ENCODE results near the gene CDC42SE1.

DNA sequence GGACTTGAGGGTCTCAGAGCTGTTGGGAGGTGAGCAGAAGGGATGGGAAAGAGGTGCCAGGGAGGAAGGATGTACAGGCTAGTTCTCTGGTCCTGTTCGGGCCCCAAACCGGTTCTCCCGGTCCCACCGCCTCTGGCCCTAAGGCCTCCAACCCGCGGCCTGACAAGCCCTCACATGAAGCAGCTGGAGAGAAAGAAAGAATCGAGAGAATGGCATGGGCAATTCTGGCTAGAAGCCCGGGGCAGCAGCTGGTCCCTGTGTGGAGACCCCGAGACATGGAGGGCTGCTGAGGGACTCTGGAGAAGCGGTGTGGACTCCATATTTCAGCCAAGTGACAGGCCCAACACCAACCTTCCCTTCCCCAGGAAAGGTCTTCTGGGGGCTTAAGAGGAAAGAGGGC, 730 bp downstream of the CDC42SE1 start:
- TF ChIP-seq, protein P1, sequence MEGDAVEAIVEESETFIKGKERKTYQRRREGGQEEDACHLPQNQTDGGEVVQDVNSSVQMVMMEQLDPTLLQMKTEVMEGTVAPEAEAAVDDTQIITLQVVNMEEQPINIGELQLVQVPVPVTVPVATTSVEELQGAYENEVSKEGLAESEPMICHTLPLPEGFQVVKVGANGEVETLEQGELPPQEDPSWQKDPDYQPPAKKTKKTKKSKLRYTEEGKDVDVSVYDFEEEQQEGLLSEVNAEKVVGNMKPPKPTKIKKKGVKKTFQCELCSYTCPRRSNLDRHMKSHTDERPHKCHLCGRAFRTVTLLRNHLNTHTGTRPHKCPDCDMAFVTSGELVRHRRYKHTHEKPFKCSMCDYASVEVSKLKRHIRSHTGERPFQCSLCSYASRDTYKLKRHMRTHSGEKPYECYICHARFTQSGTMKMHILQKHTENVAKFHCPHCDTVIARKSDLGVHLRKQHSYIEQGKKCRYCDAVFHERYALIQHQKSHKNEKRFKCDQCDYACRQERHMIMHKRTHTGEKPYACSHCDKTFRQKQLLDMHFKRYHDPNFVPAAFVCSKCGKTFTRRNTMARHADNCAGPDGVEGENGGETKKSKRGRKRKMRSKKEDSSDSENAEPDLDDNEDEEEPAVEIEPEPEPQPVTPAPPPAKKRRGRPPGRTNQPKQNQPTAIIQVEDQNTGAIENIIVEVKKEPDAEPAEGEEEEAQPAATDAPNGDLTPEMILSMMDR (IDR thresholded peaks at IDR 0.05): no peak
- no peak for TF ChIP-seq IRF2 (CRISPR knock-in tag; IDR thresholded peaks at IDR 0.05; ENCODE audit: borderline replicate concordance, low read depth)
- TF ChIP-seq, protein P2, sequence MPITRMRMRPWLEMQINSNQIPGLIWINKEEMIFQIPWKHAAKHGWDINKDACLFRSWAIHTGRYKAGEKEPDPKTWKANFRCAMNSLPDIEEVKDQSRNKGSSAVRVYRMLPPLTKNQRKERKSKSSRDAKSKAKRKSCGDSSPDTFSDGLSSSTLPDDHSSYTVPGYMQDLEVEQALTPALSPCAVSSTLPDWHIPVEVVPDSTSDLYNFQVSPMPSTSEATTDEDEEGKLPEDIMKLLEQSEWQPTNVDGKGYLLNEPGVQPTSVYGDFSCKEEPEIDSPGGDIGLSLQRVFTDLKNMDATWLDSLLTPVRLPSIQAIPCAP (CRISPR knock-in tag; IDR thresholded peaks at IDR 0.05): no peak
- TF ChIP-seq CREM (CRISPR knock-in tag; IDR thresholded peaks at IDR 0.05): no peak
- TF ChIP-seq, protein P3, sequence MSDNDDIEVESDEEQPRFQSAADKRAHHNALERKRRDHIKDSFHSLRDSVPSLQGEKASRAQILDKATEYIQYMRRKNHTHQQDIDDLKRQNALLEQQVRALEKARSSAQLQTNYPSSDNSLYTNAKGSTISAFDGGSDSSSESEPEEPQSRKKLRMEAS (CRISPR knock-in tag; IDR thresholded peaks at IDR 0.05): no peak
- no peak for TF ChIP-seq FOXK1 (CRISPR knock-in tag; IDR thresholded peaks at IDR 0.05)
- TF ChIP-seq NFYB (CRISPR knock-in tag; conservative IDR thresholded peaks at IDR 0.05; ENCODE audit: low read depth): no peak
- TF ChIP-seq SMAD3 (CRISPR knock-in tag; IDR thresholded peaks at IDR 0.05; ENCODE audit: borderline replicate concordance): no peak
- no peak for TF ChIP-seq JAZF1 (CRISPR knock-in tag; IDR thresholded peaks at IDR 0.05)
- TF ChIP-seq, protein P4, sequence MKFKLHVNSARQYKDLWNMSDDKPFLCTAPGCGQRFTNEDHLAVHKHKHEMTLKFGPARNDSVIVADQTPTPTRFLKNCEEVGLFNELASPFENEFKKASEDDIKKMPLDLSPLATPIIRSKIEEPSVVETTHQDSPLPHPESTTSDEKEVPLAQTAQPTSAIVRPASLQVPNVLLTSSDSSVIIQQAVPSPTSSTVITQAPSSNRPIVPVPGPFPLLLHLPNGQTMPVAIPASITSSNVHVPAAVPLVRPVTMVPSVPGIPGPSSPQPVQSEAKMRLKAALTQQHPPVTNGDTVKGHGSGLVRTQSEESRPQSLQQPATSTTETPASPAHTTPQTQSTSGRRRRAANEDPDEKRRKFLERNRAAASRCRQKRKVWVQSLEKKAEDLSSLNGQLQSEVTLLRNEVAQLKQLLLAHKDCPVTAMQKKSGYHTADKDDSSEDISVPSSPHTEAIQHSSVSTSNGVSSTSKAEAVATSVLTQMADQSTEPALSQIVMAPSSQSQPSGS (CRISPR knock-in tag; IDR thresholded peaks at IDR 0.05; ENCODE audit: borderline replicate concordance, low read depth): no peak
- TF ChIP-seq, protein P5, sequence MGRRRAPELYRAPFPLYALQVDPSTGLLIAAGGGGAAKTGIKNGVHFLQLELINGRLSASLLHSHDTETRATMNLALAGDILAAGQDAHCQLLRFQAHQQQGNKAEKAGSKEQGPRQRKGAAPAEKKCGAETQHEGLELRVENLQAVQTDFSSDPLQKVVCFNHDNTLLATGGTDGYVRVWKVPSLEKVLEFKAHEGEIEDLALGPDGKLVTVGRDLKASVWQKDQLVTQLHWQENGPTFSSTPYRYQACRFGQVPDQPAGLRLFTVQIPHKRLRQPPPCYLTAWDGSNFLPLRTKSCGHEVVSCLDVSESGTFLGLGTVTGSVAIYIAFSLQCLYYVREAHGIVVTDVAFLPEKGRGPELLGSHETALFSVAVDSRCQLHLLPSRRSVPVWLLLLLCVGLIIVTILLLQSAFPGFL (CRISPR knock-in tag; IDR thresholded peaks at IDR 0.05; ENCODE audit: borderline replicate concordance): no peak
- no peak for TF ChIP-seq ATF1 (CRISPR knock-in tag; IDR thresholded peaks at IDR 0.05)
- TF ChIP-seq, protein P6, sequence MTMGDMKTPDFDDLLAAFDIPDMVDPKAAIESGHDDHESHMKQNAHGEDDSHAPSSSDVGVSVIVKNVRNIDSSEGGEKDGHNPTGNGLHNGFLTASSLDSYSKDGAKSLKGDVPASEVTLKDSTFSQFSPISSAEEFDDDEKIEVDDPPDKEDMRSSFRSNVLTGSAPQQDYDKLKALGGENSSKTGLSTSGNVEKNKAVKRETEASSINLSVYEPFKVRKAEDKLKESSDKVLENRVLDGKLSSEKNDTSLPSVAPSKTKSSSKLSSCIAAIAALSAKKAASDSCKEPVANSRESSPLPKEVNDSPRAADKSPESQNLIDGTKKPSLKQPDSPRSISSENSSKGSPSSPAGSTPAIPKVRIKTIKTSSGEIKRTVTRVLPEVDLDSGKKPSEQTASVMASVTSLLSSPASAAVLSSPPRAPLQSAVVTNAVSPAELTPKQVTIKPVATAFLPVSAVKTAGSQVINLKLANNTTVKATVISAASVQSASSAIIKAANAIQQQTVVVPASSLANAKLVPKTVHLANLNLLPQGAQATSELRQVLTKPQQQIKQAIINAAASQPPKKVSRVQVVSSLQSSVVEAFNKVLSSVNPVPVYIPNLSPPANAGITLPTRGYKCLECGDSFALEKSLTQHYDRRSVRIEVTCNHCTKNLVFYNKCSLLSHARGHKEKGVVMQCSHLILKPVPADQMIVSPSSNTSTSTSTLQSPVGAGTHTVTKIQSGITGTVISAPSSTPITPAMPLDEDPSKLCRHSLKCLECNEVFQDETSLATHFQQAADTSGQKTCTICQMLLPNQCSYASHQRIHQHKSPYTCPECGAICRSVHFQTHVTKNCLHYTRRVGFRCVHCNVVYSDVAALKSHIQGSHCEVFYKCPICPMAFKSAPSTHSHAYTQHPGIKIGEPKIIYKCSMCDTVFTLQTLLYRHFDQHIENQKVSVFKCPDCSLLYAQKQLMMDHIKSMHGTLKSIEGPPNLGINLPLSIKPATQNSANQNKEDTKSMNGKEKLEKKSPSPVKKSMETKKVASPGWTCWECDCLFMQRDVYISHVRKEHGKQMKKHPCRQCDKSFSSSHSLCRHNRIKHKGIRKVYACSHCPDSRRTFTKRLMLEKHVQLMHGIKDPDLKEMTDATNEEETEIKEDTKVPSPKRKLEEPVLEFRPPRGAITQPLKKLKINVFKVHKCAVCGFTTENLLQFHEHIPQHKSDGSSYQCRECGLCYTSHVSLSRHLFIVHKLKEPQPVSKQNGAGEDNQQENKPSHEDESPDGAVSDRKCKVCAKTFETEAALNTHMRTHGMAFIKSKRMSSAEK (CRISPR knock-in tag; IDR thresholded peaks at IDR 0.05; ENCODE audit: borderline replicate concordance): no peak

Measured in WTC11 (cell line).